Right cardiac atrium (tissue), 5 donors: ENCODE measurements around the gene PTCH1. TPM values are rescaled to one million over a fixed set of nuclear protein-coding genes. Genes with fewer than 3 reads are reported as not detected.

Experiments
- ATAC-seq, 2 donors: fragments of 200-7000 bp; cut with Tn5 transposase; one replicate each; pipeline versions ENCODE4 v1.8.0 to v1.9.1; 2020; ENCODE audit warnings: moderate library complexity in 2 of 2, mild to moderate bottlenecking in 1 of 2
- DNase-seq, 3 donors: peaks; one replicate each; pipeline ENCODE4 v3.0.0-alpha.2; 2020
- H3K27ac ChIP-seq: one replicate; pipeline ENCODE4 v1.5.1; 2013; ENCODE audit warnings: mild to moderate bottlenecking, low read length, control low read depth, moderate library complexity
- H3K27me3 ChIP-seq: one replicate; pipeline ENCODE4 v1.6.1; 2013; ENCODE audit not compliant: control insufficient read depth, insufficient read depth
- H3K4me1 ChIP-seq: one replicate; pipeline ENCODE4 v1.6.1; 2013; ENCODE audit warnings: low read length; ENCODE audit not compliant: control insufficient read depth, insufficient read depth
- H3K4me3 ChIP-seq: one replicate; pipeline ENCODE4 v1.5.1; 2013; ENCODE audit warnings: low read length, control low read depth
- H3K9me3 ChIP-seq: one replicate; pipeline ENCODE4 v1.6.1; 2013; ENCODE audit warnings: low read length; ENCODE audit not compliant: control insufficient read depth
- WGBS: extraction: QIAGEN DNeasy Blood & Tissue Kit; methylation state at CpG from one replicate; pipeline ENCODE4 v1.1.7; 2013; 5-methylcytosine and 5-hydroxymethylcytosine counted together
- intact Hi-C, 4 donors: fragments of 100-400 bp; cut with DNase I; formaldehyde crosslinking; loops; one replicate each; pipeline versions ENCODE4 v1.11.0 to v1.14.0; 2022 to 2023
- polyA plus RNA-seq: library from polyadenylated mRNA; stranded (reverse); fragments of 200-250 nt; gene quantifications from one replicate; pipeline ENCODE4 v1.2.3, GENCODE V29; 2013
- total RNA-seq, 4 donors: library from RNA; stranded (reverse); fragmentation: NEBNext Ultra II Directional; extraction: Animal tissue kit (Norgen Biotek cat#: 25700); gene quantifications; one replicate each; pipeline ENCODE4 v1.2.1, GENCODE V29; 2021
- donor health status: healthy with polysubstance abuse.
- donor health status: DM: no; HTN: yes; CAD: no.
- donor health status: DM: no; HTN: no; CAD: no.
- donor health status: DM: no; HTN: yes; CAD: no; lungs with severe emphysema.
- donor health status: DM: yes; HTN: yes; CAD: no.

The PTCH1 gene
- total and polyA plus RNA-seq, 5 donors = 3.5 to 11.1 (median 8.6) TPM

- 86% methylated on average over 17 of the region's 17 CpGs for WGBS
- DNase-seq (no peak), ATAC-seq (no peak)
- intact Hi-C loops = no loop called here
- Histone ChIP-seq H3K4me1 (peaks cover 4% of the 10 kb centered on the region), H3K27me3 (no peaks in the 10 kb centered on the region), H3K27ac (no peak overlapping the region), H3K4me3 (no peak overlapping the region), H3K9me3 (no peaks in the 10 kb centered on the region)
Observed at GRCh38 chr9:95461448-95462248, 55.1 kb downstream of the PTCH1 start.

DNA sequence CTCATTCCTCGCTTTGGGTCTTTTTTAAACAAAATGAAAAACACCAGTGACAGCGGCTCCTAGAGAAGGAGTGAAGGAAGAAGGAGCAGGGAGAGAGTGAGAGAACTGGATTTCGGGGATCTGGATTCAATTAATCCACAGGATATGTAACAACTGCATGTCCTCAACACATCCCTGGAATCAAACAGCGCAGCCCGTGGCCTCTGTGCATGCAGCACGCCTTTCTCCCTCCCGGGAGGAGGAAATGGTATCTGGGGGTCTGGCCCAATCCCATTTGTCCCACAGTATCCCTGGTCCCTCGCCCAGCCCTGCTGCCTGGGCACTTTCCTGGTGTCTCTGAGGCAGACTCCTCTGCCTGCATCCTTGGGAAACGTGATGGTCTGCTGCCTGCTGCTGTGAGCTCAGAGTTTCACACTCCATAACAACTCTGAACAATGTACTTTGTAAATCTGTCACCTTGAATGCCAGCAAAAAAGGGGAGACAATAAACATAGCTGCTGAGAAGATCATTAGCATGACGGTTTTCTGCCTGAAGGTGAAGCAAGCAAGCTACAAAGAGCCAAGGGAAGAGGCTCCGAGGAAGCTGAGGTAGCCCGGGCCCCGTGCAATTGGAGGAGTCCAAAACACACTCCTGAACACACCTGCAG lies 56.1 kb downstream of the PTCH1 start:
- intact Hi-C loops = no loop called here
- DNase-seq = no peak
- H3K9me3 ChIP-seq = no peaks in the 10 kb centered on the region
- WGBS = 89% methylated on average over 13 of the region's 13 CpGs
- H3K27me3 ChIP-seq = no peaks in the 10 kb centered on the region
- H3K4me3 ChIP-seq = no peak overlapping the region
- no peak for ATAC-seq
- no peak overlapping the region for H3K27ac ChIP-seq
- peaks cover 4% of the 10 kb centered on the region for H3K4me1 ChIP-seq

- DNase-seq (no peak), ATAC-seq (no peak)
- no peaks in the 10 kb centered on the region for H3K27me3 ChIP-seq
- H3K9me3 ChIP-seq = no peaks in the 10 kb centered on the region
- H3K4me1 ChIP-seq = peaks cover 4% of the 10 kb centered on the region
- intact Hi-C loops = no loop called here
- H3K4me3 ChIP-seq = no peak overlapping the region
- no peak overlapping the region for H3K27ac ChIP-seq
- WGBS = 89% methylated on average over 19 of the region's 19 CpGs
Observed at GRCh38 chr9:95459851-95460517, 56.8 kb downstream of the PTCH1 start.

DNA sequence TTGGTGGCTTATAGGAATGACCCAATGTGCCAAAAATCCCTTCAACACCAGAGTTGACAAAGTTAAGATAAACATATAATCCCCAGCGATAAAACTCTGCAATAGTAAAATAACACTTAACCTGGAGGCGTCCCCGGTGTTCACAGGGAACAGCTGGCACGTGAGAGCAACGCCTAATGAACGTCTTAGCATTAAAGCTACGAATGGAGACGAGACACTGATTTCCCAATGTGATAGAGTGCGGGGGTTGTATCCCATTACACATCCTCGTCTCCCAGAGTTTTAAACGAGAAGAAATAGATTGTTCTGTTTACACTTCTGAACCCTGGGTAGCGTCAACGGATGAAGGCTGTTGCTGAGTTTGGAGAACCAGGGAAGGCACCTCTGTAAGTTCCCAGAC lies 57.6 kb downstream of the PTCH1 start:
- Histone ChIP-seq H3K4me3 (no peak overlapping the region), H3K27me3 (no peaks in the 10 kb centered on the region), H3K9me3 (no peaks in the 10 kb centered on the region), H3K4me1 (peaks cover 4% of the 10 kb centered on the region), H3K27ac (no peak overlapping the region)
- ATAC-seq (no peak), DNase-seq (no peak)
- 83% methylated on average over 13 of the region's 13 CpGs for WGBS
- intact Hi-C loops = no loop called here

GRCh38 chr9:95458666-95459065 lies 58.1 kb downstream of the PTCH1 start:
- no peaks in the 10 kb centered on the region for H3K9me3 ChIP-seq
- no peak overlapping the region for H3K4me3 ChIP-seq
- intact Hi-C loops = no loop called here
- DNase-seq (no peak), ATAC-seq (no peak)
- no peaks in the 10 kb centered on the region for H3K27me3 ChIP-seq
- WGBS = 70% methylated on average over 6 of the region's 6 CpGs
- H3K4me1 ChIP-seq = peaks cover 4% of the 10 kb centered on the region
- no peak overlapping the region for H3K27ac ChIP-seq

GRCh38 chr9:95457769-95458168 lies 59.0 kb downstream of the PTCH1 start:
- H3K27me3 ChIP-seq = no peaks in the 10 kb centered on the region
- intact Hi-C loops = no loop called here
- no peak overlapping the region for H3K4me3 ChIP-seq
- 85% methylated on average over 12 of the region's 12 CpGs for WGBS
- no peak overlapping the region for H3K27ac ChIP-seq
- H3K9me3 ChIP-seq = no peaks in the 10 kb centered on the region
- ATAC-seq = no peak
- H3K4me1 ChIP-seq = peaks cover 4% of the 10 kb centered on the region
- no peak for DNase-seq

- no peaks in the 10 kb centered on the region for H3K27me3 ChIP-seq
- intact Hi-C loops = no loop called here
- no peak overlapping the region for H3K4me3 ChIP-seq
- WGBS = 96% methylated on average over 9 of the region's 9 CpGs
- H3K27ac ChIP-seq = no peak overlapping the region
- H3K4me1 ChIP-seq = no peaks in the 10 kb centered on the region
- DNase-seq (no peak), ATAC-seq (no peak)
- H3K9me3 ChIP-seq = no peaks in the 10 kb centered on the region
Observed at GRCh38 chr9:95455714-95456113, 61.1 kb downstream of the PTCH1 start.

GRCh38 chr9:95452176-95452575 lies 64.6 kb downstream of the PTCH1 start:
- DNase-seq (no peak), ATAC-seq (no peak)
- Histone ChIP-seq H3K27ac (no peak overlapping the region), H3K4me1 (no peaks in the 10 kb centered on the region), H3K27me3 (no peaks in the 10 kb centered on the region), H3K4me3 (no peak overlapping the region), H3K9me3 (no peaks in the 10 kb centered on the region)
- 85% methylated on average over 4 of the region's 4 CpGs for WGBS
- intact Hi-C loops = no loop called here

- Histone ChIP-seq H3K4me3 (no peak overlapping the region), H3K27ac (no peak overlapping the region)
- WGBS = 81% methylated on average over 2 of the region's 2 CpGs
Observed at GRCh38 chr9:95451065-95451426, 65.7 kb downstream of the PTCH1 start.

DNA sequence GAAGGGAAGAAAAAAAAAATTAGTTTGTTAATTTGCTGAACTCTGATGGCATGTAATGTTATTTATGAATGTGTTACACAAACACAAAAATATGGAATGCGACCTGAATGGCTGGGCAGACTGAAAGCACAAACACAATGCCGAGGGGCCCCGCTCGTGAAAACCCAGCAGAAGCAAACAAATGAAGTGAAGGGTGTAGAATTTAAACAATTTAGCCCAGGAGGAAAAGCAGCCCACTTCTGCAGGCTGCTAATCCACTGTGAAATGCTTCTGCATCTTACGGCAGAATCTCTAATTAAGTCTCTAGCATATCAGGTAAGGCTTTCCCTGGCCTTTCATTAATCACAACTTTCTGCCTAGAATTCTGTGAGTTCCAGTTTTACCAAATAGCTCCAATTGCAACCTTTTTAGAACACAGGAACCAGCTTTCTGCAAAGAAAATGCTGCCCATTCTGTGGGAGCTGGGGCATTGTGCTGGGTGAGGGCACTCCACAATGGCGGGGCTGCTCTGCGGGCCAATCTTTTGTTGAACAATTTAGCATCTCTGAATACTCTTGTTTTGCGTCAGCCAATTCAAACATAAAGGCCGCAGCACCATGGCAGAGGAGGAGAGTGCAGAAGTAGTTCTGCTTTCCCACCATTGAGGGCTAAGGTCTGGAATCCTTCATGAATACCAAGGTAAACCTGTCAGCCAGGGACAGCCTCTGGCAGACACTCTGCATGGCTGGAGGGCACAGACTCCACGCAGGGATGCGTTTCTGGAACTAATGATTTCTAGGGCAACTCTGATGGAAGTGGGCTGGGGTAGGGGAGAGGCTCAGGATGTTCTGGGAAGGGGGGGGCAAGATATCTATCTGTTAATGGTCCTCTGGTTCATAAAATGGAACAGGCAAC lies 66.4 kb downstream of the PTCH1 start:
- Histone ChIP-seq H3K27ac (no peak overlapping the region), H3K4me1 (no peaks in the 10 kb centered on the region), H3K27me3 (no peaks in the 10 kb centered on the region), H3K4me3 (no peak overlapping the region), H3K9me3 (no peaks in the 10 kb centered on the region)
- 93% methylated on average over 11 of the region's 11 CpGs for WGBS
- intact Hi-C loops = no loop called here
- ATAC-seq (no peak), DNase-seq (no peak)

More at GRCh38 chr9:95451065-95451426, 65.7 kb downstream of the PTCH1 start:
- no peaks in the 10 kb centered on the region for H3K9me3 ChIP-seq
- no peaks in the 10 kb centered on the region for H3K4me1 ChIP-seq
- DNase-seq (no peak), ATAC-seq (no peak)
- intact Hi-C loops = no loop called here
- H3K27me3 ChIP-seq = no peaks in the 10 kb centered on the region
